Erythroblast (primary cell): ENCODE results near the gene BMP7.

Source experiments
- GATA1 ChIP-seq: IDR thresholded peaks from 2 replicates; pipeline ENCODE4 v1.6.1; 2011; ENCODE audit warnings: low read depth, mild to moderate bottlenecking, control low read depth, low read length, moderate library complexity
- POLR2A ChIP-seq: IDR thresholded peaks from 2 replicates; pipeline ENCODE4 v1.6.1; 2011; ENCODE audit warnings: mild to moderate bottlenecking, low read length

DNA sequence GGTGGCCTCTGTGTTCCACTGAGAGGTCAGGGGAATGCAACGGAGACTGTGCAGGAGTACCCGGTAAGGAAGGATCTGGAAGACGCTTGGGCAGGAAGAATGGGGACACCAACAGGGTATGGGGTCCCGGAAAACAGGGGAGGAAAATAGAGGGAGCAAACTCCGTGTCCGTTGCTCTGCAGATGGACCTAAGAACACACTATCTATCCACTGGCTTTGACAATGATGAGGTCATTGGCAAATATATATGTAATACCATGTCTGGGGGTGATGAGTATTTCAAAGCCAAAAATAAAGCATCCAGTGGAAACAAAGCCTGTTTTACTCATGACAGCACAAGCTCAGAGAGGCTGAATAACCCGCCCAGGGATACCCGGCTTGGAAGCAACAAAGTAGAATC is 80.2 kb downstream of the BMP7 start:
- TF ChIP-seq POLR2A, result no peak
- TF ChIP-seq GATA1, result no peak
